ENCODE measurements around the gene MTHFD1.

Gene MTHFD1

GRCh38 chr14:64501411-64502171, 113.4 kb downstream of the MTHFD1 start:
- peak; percentile 10 for DNase-seq

- peak; percentile 22 for DNase-seq
Measured at GRCh38 chr14:64502456-64502855, 114.3 kb downstream of the MTHFD1 start.

GRCh38 chr14:64502887-64503433, 114.8 kb downstream of the MTHFD1 start:
- peak; percentile 34 for DNase-seq

GRCh38 chr14:64503434-64504309, 115.5 kb downstream of the MTHFD1 start, which contains the start of gene ZBTB25:
Gene ZBTB25 (minus strand): TSS chr14:64503838. CDS start chr14:64490533, 13,305 bp downstream.
- DNase-seq: peak; percentile 88

GRCh38 chr14:64504310-64504896, 116.2 kb downstream of the MTHFD1 start, which contains the start of gene ZBTB1:
Gene ZBTB1 (plus strand): TSS chr14:64504770. CDS start chr14:64521505, 16,735 bp downstream.
- peak; percentile 78 for DNase-seq

- peak; percentile 90 for DNase-seq
Measured at GRCh38 chr14:64504897-64505794, 117.0 kb downstream of the MTHFD1 start.

- DNase-seq: peak; percentile 10
Measured at GRCh38 chr14:64506721-64507120, 118.6 kb downstream of the MTHFD1 start.

- DNase-seq: peak; percentile 17
Measured at GRCh38 chr14:64507376-64508156, 119.4 kb downstream of the MTHFD1 start.

- peak; percentile 26 for DNase-seq
Measured at GRCh38 chr14:64508215-64508776, 120.1 kb downstream of the MTHFD1 start.

- no peak for DNase-seq
Measured at GRCh38 chr14:64509036-64509435, 120.9 kb downstream of the MTHFD1 start.
